22Rv1 (cell line): ENCODE data around the gene CAMKV.

Experiments
- ZFX ChIP-seq: fragments of 450-650 bp; IDR thresholded peaks from 2 replicates; pipeline ENCODE4 v1.6.1; 2017; ENCODE audit warnings: antibody characterized with exemption, borderline replicate concordance
- TF ChIP-seq, protein P1 (sequence below): fragments of 450-650 bp; IDR thresholded peaks from 2 replicates; pipeline ENCODE4 v1.5.1; 2017; ENCODE audit warnings: mild to moderate bottlenecking

DNA sequence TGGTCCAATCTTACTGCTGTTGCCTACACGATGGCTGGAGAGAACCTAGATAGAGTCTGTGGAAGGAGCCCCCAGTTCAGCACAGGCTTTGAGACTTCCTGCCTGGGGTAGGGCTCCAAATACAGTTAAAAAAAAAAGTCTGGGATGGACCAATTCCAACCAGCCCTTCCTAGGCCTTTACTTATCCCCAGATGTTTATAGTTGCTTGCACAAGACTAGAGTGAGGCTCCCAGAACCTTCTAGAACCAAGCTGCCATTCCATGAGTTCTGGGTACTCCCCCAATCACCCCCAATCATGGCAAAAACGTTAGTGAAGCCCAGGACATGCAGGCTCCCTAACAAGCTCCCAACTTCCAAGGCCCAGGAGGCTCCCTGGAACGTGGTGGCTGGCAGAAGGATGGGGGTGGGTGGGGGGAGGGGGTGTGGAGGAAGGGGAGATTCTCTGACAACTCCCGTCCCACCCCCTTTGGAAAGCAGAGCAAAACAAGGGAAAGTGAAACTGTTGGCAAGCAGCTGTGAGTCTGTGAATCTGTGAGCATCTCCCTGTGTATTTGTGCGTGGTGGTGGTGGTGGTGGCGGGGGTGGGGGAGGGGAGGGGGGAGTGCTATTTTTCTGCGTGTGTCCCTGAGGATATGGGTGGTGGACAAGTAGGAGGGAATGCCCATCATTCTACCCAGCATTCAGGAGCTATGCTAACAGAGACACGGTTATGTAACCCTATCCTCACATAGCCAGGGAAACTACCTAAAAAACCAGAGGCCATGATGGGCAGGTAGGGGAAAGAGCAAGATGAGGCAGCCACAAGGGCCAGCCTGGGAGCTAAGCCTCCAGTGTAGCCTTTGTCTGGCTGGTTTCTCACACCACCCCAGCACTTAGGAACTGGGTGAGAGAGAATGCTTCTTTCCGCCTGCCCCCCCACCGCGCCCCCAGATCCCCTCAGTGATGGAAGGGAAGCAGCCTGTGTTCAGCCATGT is 31.9 kb upstream of the CAMKV start:
- TF ChIP-seq, protein P1, sequence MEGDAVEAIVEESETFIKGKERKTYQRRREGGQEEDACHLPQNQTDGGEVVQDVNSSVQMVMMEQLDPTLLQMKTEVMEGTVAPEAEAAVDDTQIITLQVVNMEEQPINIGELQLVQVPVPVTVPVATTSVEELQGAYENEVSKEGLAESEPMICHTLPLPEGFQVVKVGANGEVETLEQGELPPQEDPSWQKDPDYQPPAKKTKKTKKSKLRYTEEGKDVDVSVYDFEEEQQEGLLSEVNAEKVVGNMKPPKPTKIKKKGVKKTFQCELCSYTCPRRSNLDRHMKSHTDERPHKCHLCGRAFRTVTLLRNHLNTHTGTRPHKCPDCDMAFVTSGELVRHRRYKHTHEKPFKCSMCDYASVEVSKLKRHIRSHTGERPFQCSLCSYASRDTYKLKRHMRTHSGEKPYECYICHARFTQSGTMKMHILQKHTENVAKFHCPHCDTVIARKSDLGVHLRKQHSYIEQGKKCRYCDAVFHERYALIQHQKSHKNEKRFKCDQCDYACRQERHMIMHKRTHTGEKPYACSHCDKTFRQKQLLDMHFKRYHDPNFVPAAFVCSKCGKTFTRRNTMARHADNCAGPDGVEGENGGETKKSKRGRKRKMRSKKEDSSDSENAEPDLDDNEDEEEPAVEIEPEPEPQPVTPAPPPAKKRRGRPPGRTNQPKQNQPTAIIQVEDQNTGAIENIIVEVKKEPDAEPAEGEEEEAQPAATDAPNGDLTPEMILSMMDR = no peak
- TF ChIP-seq ZFX = no peak
